ENCODE measurements around the gene PACC1.

PACC1 gene

DNA sequence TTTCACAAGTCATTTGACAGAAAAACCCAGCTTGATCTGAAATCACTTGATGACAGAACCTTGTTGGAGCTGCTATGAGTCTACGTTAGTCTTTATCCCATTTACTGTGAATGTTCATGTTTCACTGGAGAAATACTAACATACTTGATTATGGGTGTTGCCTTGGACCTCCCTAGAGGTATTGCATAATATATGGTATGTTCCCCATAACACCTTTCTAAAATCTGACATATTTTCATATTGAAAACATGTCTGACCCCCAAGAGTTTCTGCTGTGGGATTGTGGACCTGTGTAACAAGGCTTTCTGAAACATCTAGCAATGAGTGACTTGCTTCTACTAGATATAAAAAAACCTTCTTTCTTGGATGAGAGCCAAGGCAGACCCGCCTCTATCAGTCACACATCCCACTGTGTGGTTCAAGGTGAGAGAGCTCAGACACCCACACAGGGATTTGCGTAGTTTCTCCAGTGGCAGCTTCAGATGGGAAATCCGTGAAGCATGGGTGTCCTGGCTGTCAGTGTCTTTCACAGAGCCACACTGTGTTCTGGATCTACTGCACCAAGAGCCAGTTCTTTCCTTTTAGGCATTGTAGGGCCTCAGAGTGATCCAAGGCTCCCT lies 22.6 kb upstream of the PACC1 start:
- no peak for DNase-seq

DNA sequence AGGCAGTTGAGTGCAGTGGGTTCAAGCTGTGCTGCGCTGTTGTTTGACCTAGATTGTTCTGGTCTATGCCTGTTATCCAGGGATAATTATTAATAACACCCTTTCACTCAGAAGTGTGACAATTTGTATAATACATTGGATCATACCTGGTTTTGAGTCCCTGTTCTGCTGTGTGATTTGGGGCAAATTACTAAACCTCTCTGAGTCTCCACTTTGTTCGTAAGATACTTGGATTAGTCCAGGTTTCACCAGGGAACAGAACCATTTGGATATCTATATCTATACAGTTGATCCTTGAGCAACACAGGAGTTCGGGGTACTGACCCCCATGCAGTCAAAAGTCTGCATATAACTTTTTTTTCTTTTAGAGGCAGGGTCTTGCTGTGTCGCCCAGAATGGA lies 20.3 kb upstream of the PACC1 start:
- DNase-seq = no peak

DNA sequence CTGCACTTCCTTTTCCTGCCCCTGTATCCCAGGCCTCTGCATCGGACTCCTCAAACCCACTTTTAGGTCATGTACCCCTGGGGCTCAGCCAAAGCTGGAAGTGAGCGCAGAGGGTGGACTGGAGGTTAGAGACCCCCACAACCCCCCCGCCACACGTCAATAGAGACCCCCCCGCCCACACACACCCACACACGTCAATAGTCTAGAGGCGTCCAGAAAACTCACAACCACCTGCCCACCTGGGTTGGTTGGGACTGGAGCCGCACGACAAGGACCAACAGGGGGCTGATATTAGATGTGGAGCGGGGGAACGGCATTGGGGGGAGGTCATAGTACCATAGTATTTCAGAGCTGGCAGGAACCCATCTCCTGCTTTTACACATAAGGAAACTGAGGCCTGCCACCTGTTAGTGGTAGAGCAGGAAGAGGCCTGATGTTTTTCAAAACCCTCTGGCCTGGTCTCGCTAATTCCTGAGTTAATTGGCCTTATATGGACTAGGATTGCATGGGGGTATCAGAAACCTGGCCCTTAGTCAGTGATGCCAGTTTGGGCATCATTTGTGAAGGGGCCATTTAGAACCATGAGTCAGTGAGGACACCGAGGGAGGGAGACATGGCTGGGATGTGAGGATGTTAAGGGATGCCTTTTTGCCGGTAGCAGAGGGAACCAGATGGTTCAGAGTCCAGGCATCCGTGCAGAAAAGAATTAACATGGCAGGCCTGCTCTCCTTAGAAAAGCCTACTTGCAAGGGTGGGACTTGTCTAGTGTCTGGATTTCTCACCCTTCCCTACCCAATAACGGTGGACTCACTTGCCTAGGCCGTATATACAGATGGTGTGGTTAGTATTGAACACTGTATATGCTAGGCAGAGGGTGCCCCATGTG lies 19.1 kb upstream of the PACC1 start:
- no peak for DNase-seq

DNA sequence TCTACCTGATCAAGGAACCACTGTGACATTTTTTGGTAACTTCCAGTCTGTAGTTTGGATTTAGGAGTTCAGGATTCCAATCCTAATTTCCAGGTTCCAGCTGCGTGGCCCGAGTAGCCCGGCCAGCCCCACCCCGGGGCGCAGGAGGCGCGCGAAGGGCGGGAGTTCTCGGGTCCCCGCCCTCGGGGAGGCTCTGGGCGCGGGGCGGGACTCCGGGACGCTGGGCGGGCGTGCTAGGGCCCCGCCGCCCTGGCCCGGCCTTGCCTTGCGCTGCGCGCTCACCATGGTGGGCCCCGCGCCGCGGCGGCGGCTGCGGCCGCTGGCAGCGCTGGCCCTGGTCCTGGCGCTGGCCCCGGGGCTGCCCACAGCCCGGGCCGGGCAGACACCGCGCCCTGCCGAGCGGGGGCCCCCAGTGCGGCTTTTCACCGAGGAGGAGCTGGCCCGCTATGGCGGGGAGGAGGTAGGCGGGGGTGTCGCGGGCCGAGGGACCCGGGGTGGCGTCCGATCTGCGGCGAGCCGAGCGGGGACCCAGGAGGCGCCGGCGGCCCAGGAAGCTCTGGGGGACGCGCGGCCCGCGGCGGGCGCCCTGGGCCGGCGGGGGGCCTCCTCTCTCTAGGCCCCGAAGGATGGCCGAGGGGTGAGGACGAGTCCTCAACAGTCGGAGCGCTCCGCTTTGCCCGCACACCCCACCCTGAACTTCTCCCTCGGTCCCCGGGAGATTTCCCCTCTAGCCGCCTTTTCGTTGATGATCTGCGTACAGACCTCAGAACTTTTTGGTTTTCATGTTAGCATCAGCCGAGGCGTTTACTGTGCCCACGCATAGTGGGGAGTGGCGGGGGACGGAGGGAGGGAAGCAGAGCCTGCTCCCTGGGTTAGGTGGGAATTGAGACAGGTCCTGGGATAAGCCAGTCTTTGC lies 18.2 kb upstream of the PACC1 start, which contains the start of gene NENF:
TSS of gene NENF (plus strand) at position 260 of the 916 bp plus-strand sequence. CDS start at position 284, 24 bp downstream.
- no peak for DNase-seq

DNA sequence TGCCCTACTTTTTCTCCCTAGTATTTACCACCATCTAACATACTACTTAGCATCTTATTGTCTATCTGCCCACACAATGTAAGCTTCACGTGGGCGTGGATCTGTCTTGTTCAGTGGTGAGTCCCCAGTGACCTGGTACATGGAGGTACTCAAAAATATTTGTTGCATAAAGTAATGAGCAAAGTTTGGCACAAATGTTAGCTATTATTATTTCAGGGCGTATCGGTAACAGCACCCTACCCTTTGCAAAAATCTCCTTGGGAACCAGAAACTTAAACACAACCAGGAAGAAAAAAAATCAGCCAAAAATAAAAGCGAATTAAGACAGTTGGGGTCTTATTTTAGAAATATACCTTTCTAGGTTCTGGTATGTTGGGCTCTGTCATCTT lies 17.6 kb upstream of the PACC1 start:
- no peak for DNase-seq

DNA sequence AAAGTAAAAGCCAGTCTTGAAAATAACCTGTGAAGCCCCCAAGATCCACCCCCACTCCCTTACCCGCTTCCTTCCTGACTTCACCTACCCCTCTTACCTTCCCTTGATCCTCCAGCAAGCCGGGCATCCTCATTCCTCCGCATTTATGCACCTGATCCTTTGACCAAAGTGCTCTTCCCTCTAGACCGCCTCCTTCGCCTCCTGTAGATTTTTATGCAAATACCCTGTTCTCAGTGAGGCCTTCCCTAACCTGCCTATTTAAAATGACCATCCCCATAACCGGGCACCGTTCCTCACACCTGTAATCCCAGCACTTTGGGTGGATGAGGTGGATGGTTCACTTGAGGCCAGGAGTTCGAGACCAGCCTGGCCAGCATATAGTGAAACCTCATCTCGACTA lies 17.0 kb upstream of the PACC1 start:
- no peak for DNase-seq

DNA sequence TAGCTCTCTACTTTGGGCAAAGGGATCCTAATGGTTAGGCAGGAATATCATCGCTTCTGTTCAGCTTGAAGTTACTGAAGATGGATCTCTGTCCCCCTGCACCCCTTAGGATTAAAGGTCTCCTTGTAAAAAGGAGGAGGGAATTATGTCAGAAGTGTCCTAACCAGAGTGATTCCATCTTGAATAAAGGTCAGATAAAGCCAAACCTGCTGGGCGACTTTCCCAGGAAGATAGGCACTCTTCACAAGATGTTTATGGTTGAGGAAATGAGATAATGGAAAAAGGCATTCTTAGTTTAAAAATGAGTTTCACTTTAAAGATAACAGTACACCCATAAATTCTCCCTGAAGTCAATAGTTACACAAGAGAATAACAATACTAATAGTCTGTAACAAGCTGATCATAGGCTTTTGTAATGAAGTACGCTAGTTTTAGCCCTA lies 16.3 kb upstream of the PACC1 start:
- DNase-seq = no peak

DNA sequence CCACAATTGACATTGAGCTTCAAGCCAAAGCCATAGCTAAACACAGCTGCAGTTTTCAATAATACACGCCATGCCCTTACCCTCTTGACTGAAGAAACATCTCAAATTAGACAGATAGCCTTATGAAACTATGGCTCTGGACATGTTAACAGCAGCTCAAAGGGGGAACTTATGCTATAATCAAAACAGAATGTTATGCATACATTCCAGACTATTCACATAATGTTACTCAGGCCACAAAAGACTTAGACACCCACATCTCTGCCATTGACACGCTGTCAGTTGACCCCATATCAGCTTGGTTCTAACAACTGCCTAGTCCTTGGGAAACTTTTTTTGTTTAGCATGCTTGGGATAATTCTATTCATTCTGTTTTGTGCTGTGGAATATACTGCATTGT lies 15.7 kb upstream of the PACC1 start:
- no peak for DNase-seq

DNA sequence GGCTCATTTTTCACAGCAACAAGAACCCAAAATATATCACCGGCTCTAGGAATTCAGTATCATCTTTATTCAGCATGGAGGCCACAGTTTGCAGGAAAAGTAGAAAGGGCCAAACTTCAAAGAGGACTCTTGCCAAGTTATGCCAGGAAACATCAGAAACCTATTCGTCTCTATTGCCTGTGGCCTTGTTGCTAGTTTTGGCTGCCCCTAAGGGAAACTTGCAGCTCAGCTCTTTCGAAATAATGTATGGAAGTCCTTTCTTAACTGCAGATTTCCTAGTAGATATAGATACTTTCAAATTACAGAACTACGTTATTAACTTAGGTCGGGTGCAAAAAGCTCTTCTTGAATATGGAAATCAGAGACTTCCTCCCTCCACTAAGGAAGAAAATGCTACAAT lies 13.8 kb upstream of the PACC1 start:
- DNase-seq = no peak

DNA sequence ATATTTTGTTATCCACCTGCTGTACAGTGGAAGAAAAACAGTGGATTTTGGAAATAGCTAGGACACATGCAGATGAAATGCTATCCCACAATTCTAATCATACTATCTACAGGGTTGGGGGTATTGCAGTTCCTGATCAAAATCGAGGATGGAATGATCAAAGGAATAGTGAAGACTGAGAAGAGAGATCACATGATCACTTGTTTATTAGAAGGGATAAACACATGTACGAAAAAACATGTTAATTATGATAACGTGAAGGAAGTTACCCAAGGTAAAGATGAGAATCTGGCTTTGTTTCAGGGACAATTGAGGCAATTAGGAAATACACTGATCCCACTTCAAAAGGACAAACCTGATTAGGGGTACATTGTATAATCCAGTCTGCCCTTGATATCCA lies 9.2 kb upstream of the PACC1 start:
- no peak for DNase-seq

DNA sequence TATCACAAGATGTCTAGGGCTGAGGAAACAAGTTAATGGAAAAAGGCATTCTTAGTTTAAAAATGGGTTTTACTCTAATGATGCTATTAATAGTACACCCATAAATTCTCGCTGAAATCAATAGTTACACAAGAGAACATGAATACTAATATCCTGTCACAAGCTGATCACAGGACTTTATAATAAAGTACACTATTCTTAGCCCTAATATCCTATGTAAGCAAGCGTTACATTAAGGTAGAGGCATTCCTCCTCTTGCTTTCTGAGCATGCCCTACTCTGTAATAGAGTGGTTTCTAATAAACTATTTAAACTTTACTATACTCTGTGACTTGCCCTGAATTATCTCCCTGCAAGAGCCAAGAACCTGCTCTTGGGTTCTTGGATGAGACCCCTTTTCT lies 6.5 kb upstream of the PACC1 start:
- DNase-seq = no peak

DNA sequence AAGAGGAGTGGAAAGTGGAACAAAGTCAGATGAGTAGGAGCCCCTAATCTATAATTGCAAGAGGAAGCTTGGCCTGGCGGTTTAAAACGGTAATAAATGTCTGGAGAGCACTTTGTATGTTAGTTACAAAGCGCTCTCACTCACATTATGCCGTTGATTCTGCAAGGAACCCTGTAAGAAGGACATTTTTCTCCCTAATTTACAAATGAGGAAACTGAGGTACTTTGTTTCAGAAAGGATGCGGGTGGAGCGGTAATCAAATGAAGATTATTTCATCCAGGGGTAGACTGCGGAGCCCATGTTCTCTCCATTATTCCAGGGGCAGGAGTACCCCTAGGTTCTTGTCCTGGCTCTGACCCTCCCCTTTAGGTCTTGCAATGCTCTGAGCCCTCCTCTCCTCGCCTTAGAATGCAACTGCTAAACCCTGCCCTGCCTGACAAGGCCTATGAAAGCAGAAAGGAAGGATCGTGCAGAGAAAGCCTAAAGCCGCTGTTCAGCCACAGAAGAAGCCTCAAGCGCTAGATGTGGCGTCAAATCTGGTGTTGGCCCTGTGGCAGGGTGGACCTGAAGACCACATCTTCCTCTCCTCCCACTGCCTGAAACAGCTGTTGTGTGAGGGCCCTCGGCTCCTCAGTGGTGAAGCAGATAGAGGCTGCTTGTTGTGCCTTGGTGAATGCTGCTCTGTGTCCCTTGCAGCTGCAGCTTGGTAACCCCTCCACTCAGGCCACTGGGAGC lies 588 bp upstream of the PACC1 start:
- no peak for DNase-seq

DNA sequence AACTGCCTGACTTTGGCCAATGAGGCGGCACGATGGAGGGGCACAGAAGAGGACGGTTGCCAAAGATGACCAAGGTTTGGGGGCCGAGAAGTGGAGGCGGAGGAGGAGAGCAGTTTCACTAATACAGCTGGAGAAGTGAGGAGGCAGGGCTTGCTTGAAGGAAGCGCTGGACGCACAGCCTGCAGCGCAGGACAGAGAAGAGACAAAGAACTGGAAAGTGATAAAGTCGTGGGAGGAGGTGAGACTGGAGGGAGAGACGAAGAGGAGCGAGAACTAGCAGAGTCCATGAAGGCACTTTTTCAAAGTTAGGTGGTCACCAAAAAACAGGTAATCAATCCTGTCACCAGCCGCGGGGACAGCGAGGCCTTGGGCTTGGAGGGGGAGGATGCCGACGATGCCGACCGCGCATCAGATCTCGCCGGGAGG lies 771 bp downstream of the PACC1 start:
- no peak for DNase-seq

DNA sequence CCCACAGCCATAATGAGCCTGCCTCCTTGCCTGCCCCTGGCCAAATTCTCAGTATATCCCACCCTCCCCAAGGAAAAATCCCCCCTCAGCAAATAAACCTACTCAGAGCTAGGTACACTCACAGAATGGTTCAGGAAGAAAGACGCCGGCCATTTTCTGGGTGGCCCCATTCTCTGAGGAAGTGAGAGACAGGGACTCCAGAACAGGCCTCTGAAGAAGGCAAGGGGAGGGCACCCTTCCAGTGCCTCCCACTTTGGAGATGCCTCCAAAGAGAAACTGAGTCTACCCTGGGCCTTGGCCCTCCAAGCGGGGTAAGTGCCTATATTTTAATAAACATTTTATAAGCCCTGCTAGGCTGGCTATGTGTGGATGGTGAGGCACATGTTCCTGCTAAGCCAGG lies 2.3 kb downstream of the PACC1 start:
- DNase-seq = no peak

DNA sequence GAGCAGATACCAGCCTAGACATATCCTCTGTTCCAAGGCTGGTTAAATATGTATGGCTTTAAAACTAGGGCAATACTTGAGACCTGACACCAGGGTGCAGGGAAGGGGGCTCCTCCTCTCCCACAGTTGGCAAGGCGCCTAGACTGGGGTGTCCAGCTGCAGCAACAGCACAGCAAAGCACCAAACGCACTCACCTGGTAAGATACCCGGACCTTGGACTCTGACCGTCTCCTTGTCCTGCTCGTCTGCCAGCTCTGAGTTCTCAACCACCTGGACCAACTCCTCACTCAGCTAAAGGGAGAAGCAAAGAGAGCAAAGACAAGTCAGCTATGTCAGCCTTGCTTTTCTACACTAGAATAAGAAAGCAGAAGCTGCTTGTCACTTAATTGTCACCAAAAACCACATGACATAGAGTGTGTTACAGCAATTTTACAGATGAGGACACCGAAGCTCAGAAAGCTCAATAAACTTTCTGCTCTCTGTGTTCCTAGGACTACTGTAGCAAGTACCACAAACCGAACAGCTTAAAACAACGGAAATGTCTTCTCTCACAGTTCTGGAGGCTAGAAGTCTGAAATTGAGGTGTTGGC lies 4.4 kb downstream of the PACC1 start:
- DNase-seq = no peak

DNA sequence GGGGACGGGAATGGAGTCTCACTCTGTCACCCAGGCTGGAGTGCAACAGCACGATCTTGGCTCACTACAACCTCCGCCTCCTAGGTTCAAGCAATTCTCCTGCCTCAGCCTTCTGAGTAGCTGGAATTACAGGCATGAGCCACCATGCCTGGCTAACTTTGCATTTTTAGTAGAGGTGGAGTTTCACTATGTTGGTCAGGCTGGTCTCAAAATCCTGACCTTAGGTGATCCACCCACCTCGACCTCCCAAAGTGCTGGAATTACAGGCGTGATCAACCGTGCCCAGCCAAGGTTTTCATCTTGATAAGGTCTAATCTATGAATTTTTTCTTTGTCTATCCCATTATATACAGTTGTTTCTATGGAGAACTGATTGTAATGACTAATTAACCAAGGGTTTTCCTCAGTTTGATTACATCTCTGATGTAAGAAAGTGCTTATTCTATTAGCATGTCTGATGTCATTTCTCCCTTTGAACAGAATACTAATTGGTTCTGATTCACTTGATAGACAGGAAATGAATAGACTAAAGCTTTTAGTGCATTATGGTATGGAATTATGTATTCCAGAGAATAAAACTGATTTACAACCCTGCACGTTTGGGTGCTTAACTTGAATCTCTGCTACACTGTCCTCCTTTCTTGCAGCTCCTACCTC lies 11.9 kb downstream of the PACC1 start:
- no peak for DNase-seq

DNA sequence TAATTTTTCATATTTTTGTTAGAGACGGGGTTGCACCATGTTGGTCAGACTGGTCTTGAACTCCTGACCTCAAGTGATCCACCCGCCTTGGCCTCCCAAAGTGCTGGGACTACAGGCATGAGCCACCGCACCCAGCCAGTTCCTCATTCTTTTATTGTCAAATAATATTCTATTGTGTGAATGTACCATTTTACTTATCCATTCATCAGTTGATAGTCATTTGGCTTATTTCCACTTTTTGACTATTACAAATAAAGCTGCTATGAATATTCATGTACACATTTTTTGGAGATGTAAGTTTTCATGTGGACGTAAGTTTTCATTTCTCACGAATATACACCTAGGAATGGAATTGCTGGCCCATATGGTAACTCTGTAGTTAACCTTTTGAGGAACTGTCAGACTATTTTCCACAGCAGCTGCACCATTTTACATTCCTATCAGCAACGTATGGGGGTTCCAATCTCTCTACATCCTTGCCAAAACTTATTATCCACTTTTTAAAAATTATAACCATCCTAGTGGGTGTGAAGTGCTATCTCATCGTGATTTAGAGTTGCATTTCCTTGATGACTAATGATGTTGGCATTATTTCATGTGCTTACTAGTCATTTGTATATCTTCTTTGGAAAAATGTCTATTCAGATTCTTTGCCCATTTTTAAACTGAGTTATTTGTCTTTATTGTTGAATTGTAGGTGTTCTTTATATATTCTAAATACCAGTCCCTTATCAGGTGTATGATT lies 12.7 kb downstream of the PACC1 start:
- no peak for DNase-seq

DNA sequence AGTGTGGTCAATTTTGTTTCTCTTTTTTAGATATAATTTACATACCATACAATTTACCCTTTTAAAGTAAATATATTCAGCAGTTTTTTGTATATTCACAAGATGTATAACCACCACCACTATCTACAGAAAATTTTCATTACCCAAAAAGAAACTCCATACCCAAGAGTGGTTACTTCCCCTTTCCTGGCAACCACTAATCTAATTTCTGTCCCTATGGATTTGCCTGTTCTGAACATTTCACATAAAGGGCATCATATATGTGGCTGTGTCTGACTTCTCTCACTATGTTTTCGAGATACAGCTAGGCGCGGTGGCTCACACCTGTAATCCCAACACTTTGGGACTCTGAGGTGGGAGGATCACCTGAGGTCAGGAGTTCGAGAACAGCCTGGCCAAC lies 13.6 kb downstream of the PACC1 start:
- no peak for DNase-seq

DNA sequence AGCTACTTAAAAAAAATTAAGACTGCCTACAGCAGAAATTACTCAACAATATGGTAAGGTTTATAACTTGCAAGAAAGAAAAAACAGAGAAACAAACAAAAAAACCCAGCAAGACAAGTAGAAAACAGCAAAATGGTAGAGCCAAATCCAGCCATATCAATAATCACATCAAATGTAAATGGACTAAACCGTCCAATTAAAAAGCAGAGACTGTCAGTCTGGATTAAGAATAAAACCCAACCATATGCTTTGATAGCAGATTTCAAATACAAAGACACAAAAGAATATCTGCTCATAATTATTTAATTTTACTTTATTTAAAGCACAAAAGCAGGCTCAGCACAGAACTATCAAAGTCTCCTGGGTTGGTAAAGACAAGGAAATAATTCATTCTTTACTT lies 17.5 kb downstream of the PACC1 start:
- no peak for DNase-seq

DNA sequence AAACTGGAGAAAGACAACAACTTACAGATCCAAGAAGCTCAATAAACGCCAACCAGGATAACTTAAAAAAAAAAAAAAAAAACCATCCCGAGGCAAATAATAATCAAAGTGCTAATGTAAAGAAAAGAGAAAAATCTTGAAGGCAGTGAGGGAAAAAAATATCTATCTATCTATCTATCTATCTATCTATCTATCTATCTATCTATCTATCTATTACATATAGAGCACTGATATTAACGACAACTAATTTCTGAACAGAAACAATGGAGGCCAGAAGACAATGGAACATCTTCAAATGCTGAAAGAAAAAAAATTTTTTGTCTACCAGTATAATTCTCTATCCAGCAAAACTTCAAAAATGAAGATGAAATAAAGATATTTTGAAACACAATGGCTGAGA lies 18.0 kb downstream of the PACC1 start:
- no peak for DNase-seq

Measured in NCI-H2081 treated with DMSO at 0.1 percent for 48 hours (cell line).